HG02973 (cell line): Measurements from ENCODE around the gene BNIP3.
"Not testable (repeated sequence)": the region's sequence is repeated elsewhere in the genome, so short reads cannot be mapped to it uniquely, and the experiment has no call there.

ENCODE experiments used
- ATAC-seq: cut with Tn5 transposase; IDR thresholded peaks from one replicate; pipeline ENCODE4 v1.9.1; 2021; ENCODE audit warnings: moderate library complexity; ENCODE audit not compliant: unreplicated experiment

BNIP3 gene

GRCh38 chr10:131954356-131954965 is 27.3 kb downstream of the BNIP3 start:
- ATAC-seq: no peak

DNA sequence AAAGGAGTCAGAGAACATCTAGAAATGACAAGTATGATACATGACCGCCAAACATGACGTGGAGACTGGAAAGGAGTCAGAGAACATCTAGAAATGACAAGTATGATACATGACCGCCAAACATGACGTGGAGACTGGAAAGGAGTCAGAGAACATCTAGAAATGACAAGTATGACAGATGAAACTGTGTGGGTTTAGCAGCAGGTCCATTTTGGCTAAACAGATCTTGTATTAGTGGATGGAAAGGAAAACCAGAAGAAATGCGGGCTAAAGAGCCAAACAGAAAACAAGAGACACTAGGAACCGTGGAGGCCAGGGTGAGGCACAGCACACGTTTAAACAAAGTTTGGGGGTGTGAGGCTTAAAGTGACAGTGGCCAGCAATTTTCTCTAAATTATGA is 31.8 kb downstream of the BNIP3 start:
- not testable (repeated sequence) for ATAC-seq

DNA sequence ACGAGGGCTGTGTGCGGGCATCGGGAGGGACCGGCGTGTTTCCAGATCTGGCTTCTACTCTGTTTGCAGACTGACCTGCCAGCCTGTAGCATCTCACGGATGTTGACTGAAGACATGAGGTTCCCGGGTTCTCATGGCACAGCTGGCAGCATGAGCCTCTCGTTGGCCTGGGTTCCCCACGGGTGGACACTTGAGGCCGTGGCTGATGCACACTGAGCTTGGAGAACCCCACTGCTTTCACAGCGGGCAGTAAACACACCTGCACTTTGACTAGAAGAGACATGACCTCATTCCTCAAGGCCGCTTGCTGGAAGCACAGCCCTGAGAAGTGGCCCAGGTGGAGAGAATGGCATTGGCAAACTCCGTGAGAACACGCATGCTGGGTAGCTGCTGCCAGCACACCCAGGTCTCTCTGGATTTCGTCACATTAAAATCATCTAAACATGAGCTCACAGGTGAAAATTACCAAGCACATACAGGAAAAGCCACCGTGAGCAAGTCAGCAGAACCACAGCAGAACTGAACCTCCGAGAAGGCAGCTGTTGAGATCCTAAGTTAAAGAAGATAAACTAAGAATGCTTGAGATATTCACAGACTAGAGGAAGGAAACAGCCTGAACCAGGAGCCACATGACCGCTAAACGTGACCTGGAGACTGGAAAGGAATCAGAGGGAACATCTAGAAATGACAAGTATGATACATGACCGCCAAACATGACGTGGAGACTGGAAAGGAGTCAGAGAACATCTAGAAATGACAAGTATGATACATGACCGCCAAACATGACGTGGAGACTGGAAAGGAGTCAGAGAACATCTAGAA is 32.5 kb downstream of the BNIP3 start:
- no peak for ATAC-seq

DNA sequence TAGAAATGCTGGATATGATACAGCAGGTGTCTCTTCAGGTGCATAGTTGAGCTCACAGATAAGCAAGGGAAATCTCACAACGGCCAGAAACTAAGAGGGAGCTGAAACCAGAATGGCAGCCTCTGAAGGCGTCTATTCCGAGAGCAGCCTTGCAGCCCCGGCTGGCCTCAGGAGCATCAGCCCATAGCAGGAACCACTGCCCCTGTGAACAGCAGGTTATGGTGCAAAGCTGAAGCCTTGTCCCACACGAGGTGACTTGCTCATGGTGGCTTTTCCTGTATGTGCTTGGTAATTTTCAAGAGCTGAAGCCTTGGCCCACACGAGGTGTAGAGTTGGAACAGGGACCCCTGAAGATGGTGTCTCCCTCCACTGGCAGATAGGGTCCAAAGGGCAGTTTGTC is 33.2 kb downstream of the BNIP3 start:
- ATAC-seq: no peak

- no peak for ATAC-seq
These were observed 33.9 kb downstream of the BNIP3 start for GRCh38 chr10:131947631-131948347.

GRCh38 chr10:131946880-131947279 is 34.8 kb downstream of the BNIP3 start:
- no peak for ATAC-seq

- ATAC-seq: no peak
These were observed 35.4 kb downstream of the BNIP3 start for GRCh38 chr10:131946321-131946751.

- no peak for ATAC-seq
These were observed 36.6 kb downstream of the BNIP3 start for GRCh38 chr10:131944976-131945695.

DNA sequence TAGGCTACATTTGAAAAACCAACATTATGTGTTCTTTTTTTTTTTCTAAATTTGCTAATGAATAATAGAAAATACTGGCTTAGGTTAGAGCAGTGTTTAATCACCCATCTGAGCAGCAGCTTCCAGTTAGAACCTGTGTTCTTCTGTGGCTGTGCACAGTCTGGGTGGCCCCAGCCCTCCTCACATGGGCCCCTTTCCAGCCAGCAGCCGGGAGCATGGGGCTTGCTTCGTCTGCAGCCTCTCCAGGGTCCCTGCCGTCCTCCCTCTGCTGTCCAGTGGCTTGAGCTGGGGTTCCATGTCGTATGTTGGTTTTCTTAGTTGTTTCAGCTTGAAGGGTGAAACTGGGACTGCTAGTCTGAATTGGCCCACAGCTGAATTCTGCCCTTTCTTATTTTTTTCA is 37.3 kb downstream of the BNIP3 start:
- no peak for ATAC-seq

- no peak for ATAC-seq
These were observed 38.5 kb downstream of the BNIP3 start for GRCh38 chr10:131943021-131943814.

GRCh38 chr10:131942455-131942854 is 39.3 kb downstream of the BNIP3 start:
- no peak for ATAC-seq

- ATAC-seq: no peak
These were observed 43.0 kb downstream of the BNIP3 start for GRCh38 chr10:131938681-131939080.

DNA sequence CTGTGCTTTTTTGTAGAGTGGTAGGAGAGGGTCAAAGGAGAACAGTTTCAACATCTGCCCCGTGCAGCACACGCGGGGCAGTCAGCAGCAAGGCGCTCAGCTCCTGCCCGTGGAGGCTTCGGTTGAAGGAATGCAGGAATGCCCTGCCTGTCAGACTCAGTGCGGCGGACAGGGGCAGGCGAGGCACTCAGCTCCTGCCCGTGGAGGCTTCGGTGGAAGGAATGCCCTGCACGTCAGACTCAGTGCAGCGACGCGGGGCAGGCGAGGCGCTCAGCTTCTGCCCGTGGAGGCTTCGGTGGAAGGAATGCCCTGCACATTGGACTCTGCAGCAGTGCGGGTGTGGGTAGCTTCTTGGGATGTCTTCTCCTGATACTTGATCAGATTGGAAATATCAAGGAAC is 43.9 kb downstream of the BNIP3 start:
- no peak for ATAC-seq

- ATAC-seq: no peak
These were observed 45.0 kb downstream of the BNIP3 start for GRCh38 chr10:131936736-131937135.

DNA sequence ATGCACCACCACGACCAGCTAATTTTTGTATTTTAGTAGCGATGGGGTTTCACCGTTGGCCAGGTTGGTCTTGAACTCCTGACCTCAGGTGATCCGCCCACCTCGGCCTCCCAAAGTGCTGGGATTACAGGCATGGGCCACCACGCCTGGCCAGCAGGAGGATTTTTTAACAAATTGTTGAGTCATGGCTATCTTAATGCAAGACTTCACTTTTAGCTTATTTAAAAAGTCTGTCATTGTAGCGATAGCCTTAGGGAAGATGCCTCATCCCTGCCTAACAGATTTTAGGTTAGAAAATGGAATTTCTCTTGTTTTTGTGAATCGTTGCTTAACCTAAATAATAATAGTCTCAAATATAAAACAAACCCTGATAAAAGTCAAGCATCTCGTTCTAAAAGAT is 45.4 kb downstream of the BNIP3 start:
- ATAC-seq: no peak

GRCh38 chr10:131935260-131935659 is 46.5 kb downstream of the BNIP3 start:
- no peak for ATAC-seq

GRCh38 chr10:131934769-131935168 is 47.0 kb downstream of the BNIP3 start:
- ATAC-seq: no peak

DNA sequence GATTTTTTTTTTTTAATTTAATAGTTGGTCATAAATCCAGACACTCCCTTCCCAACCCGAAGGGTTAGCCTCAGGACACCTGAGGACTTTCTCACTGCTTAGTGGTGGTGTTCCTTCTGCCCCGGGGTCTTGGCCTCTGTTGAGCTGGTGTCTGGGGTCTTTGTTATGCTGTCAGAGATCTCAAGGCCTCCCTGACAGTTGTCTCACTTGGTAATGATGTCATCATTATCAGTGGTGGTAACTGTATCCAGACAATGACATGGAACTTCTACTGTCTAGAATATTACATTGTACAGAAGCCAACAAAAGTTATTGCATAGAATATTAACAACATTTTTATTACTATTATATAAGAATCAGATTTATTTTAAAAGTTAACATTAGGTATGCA is 48.0 kb downstream of the BNIP3 start:
- no peak for ATAC-seq

DNA sequence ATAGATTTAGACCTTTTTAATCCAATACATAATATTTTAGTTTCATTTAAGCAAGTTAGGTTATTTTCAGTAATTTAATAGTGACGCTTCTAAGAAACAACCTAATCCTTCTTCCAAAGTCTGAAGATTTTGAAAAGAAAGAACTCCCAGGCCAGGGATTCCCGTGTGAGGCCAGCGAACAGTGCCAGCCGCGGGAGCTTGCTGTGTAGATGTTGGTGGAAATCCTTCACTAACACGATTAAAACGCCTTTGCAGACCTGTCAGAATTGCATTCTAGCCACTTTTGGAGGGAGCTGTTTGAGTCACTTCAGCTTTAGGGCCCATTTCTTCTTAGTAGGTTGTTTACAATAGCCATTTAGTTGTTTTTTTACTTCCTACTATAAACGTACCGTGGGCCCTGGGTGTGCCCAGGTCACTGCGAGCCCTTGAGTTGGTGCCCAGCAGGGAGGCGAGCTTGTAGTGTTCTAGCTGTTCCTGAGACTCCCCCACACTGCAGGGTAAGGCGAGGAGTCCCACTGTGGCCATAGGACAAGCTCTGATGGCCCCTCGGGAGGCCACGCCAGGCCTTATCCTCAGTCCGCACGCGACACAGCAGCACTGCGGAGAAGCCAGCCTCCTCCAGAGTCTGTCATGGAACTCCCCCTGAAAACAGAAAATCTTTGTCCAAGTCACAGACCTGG is 48.6 kb downstream of the BNIP3 start:
- ATAC-seq: no peak

DNA sequence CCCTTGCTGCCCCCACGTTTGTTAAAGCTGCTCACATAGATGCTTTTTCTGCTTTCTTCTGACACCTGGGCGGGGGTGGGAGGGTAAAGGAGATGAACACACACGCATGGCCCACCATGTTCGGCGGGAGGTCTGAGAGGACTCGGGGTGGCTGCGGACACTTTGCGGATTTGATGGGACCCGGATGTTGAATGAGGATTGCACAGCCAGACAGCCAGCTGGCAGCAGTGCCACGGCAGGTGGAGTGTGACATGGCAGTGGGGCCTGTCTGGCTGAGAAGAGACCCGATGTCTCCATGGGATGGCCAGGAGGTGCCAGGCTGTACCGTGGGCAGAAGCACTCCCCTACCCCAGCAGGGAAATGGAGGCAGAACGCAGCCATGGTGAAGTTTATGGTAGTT is 49.7 kb downstream of the BNIP3 start:
- no peak for ATAC-seq
